GM23338 (cell line): ENCODE measurements around the gene LRRIQ4. TPM values are rescaled to one million over a fixed set of nuclear protein-coding genes. Genes with fewer than 3 reads are reported as not detected.

Experiments
- ATAC-seq: fragments of 200-7000 bp; cut with Tn5 transposase; 3 replicates; pipeline ENCODE4 v1.9.1; 2020
- DNase-seq: peaks from one replicate; pipeline ENCODE4 v3.0.0-alpha.2; 2015; ENCODE audit warnings: low spot score
- H2AFZ ChIP-seq: fragments of 200-600 bp; sonication (generic); 2 replicates; pipeline ENCODE4 v1.8.0; 2016; ENCODE audit warnings: antibody characterized with exemption, mild to moderate bottlenecking, moderate library complexity
- H3F3A ChIP-seq: fragments of 200-600 bp; sonication (generic); replicated peaks from 2 replicates; pipeline ENCODE4 v1.8.0; 2017; ENCODE audit warnings: antibody characterized with exemption, mixed run types, low read depth
- H3K27ac ChIP-seq: fragments of 200-600 bp; sonication (generic); 2 replicates; pipeline ENCODE4 v1.6.1; 2016; ENCODE audit warnings: low read depth
- H3K27me3 ChIP-seq: fragments of 200-600 bp; sonication (generic); 2 replicates; pipeline ENCODE4 v1.8.0; 2016; ENCODE audit warnings: mild to moderate bottlenecking, mixed run types, moderate library complexity; ENCODE audit not compliant: insufficient read depth
- H3K36me3 ChIP-seq: fragments of 200-600 bp; sonication (generic); 2 replicates; pipeline ENCODE4 v1.8.0; 2016; ENCODE audit warnings: mild to moderate bottlenecking; ENCODE audit not compliant: insufficient read depth
- H3K4me1 ChIP-seq: fragments of 200-600 bp; sonication (generic); 2 replicates; pipeline ENCODE4 v1.8.0; 2016; ENCODE audit warnings: mild to moderate bottlenecking, moderate library complexity; ENCODE audit not compliant: insufficient read depth
- H3K4me2 ChIP-seq: fragments of 200-600 bp; sonication (generic); 2 replicates; pipeline ENCODE4 v1.7.1; 2017; ENCODE audit warnings: mixed run types
- H3K4me3 ChIP-seq: fragments of 200-600 bp; sonication (generic); 2 replicates; pipeline ENCODE4 v1.6.1; 2016; ENCODE audit warnings: mixed run types
- H3K79me2 ChIP-seq: fragments of 200-600 bp; sonication (generic); replicated peaks from 2 replicates; pipeline ENCODE4 v1.8.0; 2017; ENCODE audit warnings: mild to moderate bottlenecking; ENCODE audit not compliant: insufficient read depth
- H3K9me2 ChIP-seq: fragments of 200-600 bp; sonication (generic); 2 replicates; pipeline ENCODE4 v1.8.0; 2017; ENCODE audit not compliant: insufficient read depth
- H4K20me1 ChIP-seq: fragments of 200-600 bp; sonication (generic); replicated peaks from 2 replicates; pipeline ENCODE4 v1.8.0; 2017; ENCODE audit warnings: mild to moderate bottlenecking; ENCODE audit not compliant: insufficient read depth
- H3K27ac Mint-ChIP-seq: 2 replicates; pipeline ENCODE4 v1.8.0; 2020; ENCODE audit warnings: inconsistent platforms, mild to moderate bottlenecking, moderate library complexity, mixed read lengths
- H3K27me3 Mint-ChIP-seq: 3 replicates; pipeline ENCODE4 v1.8.0; 2022; ENCODE audit warnings: low read depth, mild to moderate bottlenecking, moderate library complexity, mixed read lengths, inconsistent platforms; ENCODE audit not compliant: insufficient read depth, poor library complexity
- H3K36me3 Mint-ChIP-seq: 3 replicates; pipeline ENCODE4 v1.8.0; 2021; ENCODE audit warnings: low read depth, mild to moderate bottlenecking, inconsistent platforms, moderate library complexity, mixed read lengths
- H3K4me1 Mint-ChIP-seq: 3 replicates; pipeline ENCODE4 v1.8.0; 2020; ENCODE audit warnings: mild to moderate bottlenecking, inconsistent platforms, mixed read lengths
- H3K4me3 Mint-ChIP-seq: 3 replicates; pipeline ENCODE4 v1.8.0; 2021; ENCODE audit warnings: moderate library complexity, mild to moderate bottlenecking, inconsistent platforms, mixed read lengths
- H3K9me3 Mint-ChIP-seq: 3 replicates; pipeline ENCODE4 v1.8.0; 2020; ENCODE audit warnings: moderate library complexity, mild to moderate bottlenecking, inconsistent platforms, mixed read lengths
- CTCF ChIP-seq, 2 experiments: fragments of 200-600 bp in 1 of 2; sonication (generic) in 1 of 2; conservative IDR thresholded peaks; 2 replicates each; pipeline versions ENCODE4 v1.5.1 to v1.6.1; 2016 to 2017; ENCODE audit warnings: antibody characterized with exemption in 2 of 2, low read depth in 2 of 2, mild to moderate bottlenecking in 2 of 2, moderate library complexity in 1 of 2
- ETS1 ChIP-seq: IDR thresholded peaks from 2 replicates; pipeline ENCODE4 v1.6.1; 2016; ENCODE audit warnings: antibody characterized with exemption
- EZH2 ChIP-seq: fragments of 200-600 bp; sonication (generic); IDR thresholded peaks from one replicate; pipeline ENCODE4 v1.8.0; 2017; ENCODE audit warnings: antibody characterized with exemption, mild to moderate bottlenecking, low read depth; ENCODE audit not compliant: unreplicated experiment
- EZH2phosphoT487 ChIP-seq: fragments of 200-600 bp; sonication (generic); IDR thresholded peaks from one replicate; pipeline ENCODE4 v1.8.1; 2018; ENCODE audit warnings: antibody characterized with exemption; ENCODE audit not compliant: unreplicated experiment
- JUNB ChIP-seq: IDR thresholded peaks from one replicate; pipeline ENCODE4 v1.6.1; 2016; ENCODE audit warnings: antibody characterized with exemption; ENCODE audit not compliant: unreplicated experiment
- NANOG ChIP-seq: IDR thresholded peaks from 2 replicates; pipeline ENCODE4 v1.6.1; 2016; ENCODE audit warnings: antibody characterized with exemption, borderline replicate concordance
- POLR2AphosphoS5 ChIP-seq: IDR thresholded peaks from 2 replicates; pipeline ENCODE4 v1.6.1; 2016; ENCODE audit warnings: antibody characterized with exemption, low read depth
- ZNF114 ChIP-seq: fragments of 250-450 bp; sonication (Bioruptor Pico); IDR thresholded peaks from 2 replicates; pipeline ENCODE4 v1.5.0; 2020; ENCODE audit warnings: mild to moderate bottlenecking, moderate library complexity
- ZNF331 ChIP-seq: fragments of 250-450 bp; sonication (Bioruptor Pico); IDR thresholded peaks from 2 replicates; pipeline ENCODE4 v1.5.0; 2020; ENCODE audit warnings: low read depth, mild to moderate bottlenecking, moderate library complexity
- ZNF462 ChIP-seq: fragments of 250-450 bp; sonication (Bioruptor Pico); IDR thresholded peaks from 2 replicates; pipeline ENCODE4 v1.5.0; 2020; ENCODE audit warnings: mild to moderate bottlenecking, moderate library complexity
- polyA plus RNA-seq: library from polyadenylated mRNA; unstranded; fragments of >200 nt; fragmentation: Nextera tagmentation; extraction: Ambion mirVana; gene quantifications from 2 replicates; pipeline ENCODE4 v1.2.1, GENCODE V29; 2016
- total RNA-seq: library from RNA; depleted of rRNA; stranded (reverse); fragments of >200 nt; shearing (Covaris generic); gene quantifications from 2 replicates; pipeline ENCODE4 v1.2.3, GENCODE V29; 2014

LRRIQ4 gene
- total and polyA plus RNA-seq, 2 experiments from 2014 or later = 0.29 TPM; not detected in 1

- Mint-ChIP-seq H3K27ac (peak overlapping the region; percentile 98), H3K36me3 (peaks cover 28% of the 10 kb centered on the region)
- ATAC-seq = peak; percentile 3
Observed at GRCh38 chr3:169771497-169772304, 41.0 kb upstream of the LRRIQ4 start.

GRCh38 chr3:169772305-169772896 lies 40.3 kb upstream of the LRRIQ4 start:
- peaks cover 19% of the 10 kb centered on the region for H3K27me3 Mint-ChIP-seq
- no peaks in the 10 kb centered on the region for H4K20me1 ChIP-seq
- no peaks in the 10 kb centered on the region for H3K27me3 ChIP-seq
- peak overlapping the region; percentile 97 for H3K4me3 Mint-ChIP-seq
- H3K4me1 Mint-ChIP-seq = peaks cover 33% of the 10 kb centered on the region
- ATAC-seq (peak; percentile 52), DNase-seq (peak; percentile 79)
- peak overlapping the region; percentile 96 for H3K27ac ChIP-seq
- peaks cover 5% of the 10 kb centered on the region for H3K36me3 ChIP-seq
- peaks cover 9% of the 10 kb centered on the region; the same call in 1 of the 2 replicates for H3F3A ChIP-seq
- peak overlapping the region; percentile 98 for H3K27ac Mint-ChIP-seq
- peak overlapping the region; percentile 96 for H3K4me3 ChIP-seq
- H3K9me3 Mint-ChIP-seq = peaks cover 9% of the 10 kb centered on the region; the same call in 1 of the 3 replicates
- peaks cover 27% of the 10 kb centered on the region for H3K4me1 ChIP-seq
- peak overlapping the region; percentile 7; the same call in 1 of the 2 replicates for H2AFZ ChIP-seq
- peaks cover 39% of the 10 kb centered on the region for H3K79me2 ChIP-seq
- H3K36me3 Mint-ChIP-seq = peaks cover 34% of the 10 kb centered on the region
- H3K9me2 ChIP-seq = no peaks in the 10 kb centered on the region
- H3K4me2 ChIP-seq = peak overlapping the region; percentile 74
- TF ChIP-seq ETS1 (no peak), ZNF331 (CRISPR knock-in tag) (no peak), NANOG (no peak), ZNF462 (CRISPR knock-in tag) (no peak), JUNB (no peak), CTCF (conservative IDR thresholded peaks at IDR 0.05; ENCODE audit: low read depth in 2 of 2) (no peak), POLR2AphosphoS5 (no peak), ZNF114 (CRISPR knock-in tag) (no peak), EZH2phosphoT487 (no peak)

More at GRCh38 chr3:169771497-169772304, 41.0 kb upstream of the LRRIQ4 start:
- Mint-ChIP-seq H3K4me3 (peak overlapping the region; percentile 97), H3K9me3 (peaks cover 9% of the 10 kb centered on the region; the same call in 1 of the 3 replicates), H3K27me3 (peaks cover 19% of the 10 kb centered on the region), H3K4me1 (peaks cover 30% of the 10 kb centered on the region)
- peaks cover 32% of the 10 kb centered on the region for H3K79me2 ChIP-seq
- H4K20me1 ChIP-seq = no peaks in the 10 kb centered on the region
- TF ChIP-seq EZH2 = no peak
- 0 out of 2 replicates have a peak, but pooled peaks have one; percentile 24 for TF ChIP-seq POLR2AphosphoS5
- peak overlapping the region; percentile 74 for H3K4me2 ChIP-seq
- peak overlapping the region; percentile 96 for H3K27ac ChIP-seq
- peaks cover 9% of the 10 kb centered on the region; the same call in 1 of the 2 replicates for H3F3A ChIP-seq
- DNase-seq = peak; percentile 78
- peaks cover 5% of the 10 kb centered on the region for H3K36me3 ChIP-seq
- no peaks in the 10 kb centered on the region for H3K9me2 ChIP-seq
- peak overlapping the region; percentile 96 for H3K4me3 ChIP-seq
- no peaks in the 10 kb centered on the region for H3K27me3 ChIP-seq
- peak overlapping the region; percentile 28; the same call in 1 of the 2 replicates for H2AFZ ChIP-seq
- H3K4me1 ChIP-seq = peaks cover 27% of the 10 kb centered on the region
